ENCODE measurements around the gene DHX9.
"Not testable (repeated sequence)": the region's sequence is repeated elsewhere in the genome, so short reads cannot be mapped to it uniquely, and the experiment has no call there.

Gene DHX9

GRCh38 chr1:182884872-182885271, 45.7 kb downstream of the DHX9 start:
- no peak overlapping the region for H3K27ac ChIP-seq
- no peaks in the 10 kb centered on the region for H3K27me3 ChIP-seq
- peaks cover 9% of the 10 kb centered on the region for H3K4me1 ChIP-seq
- TF ChIP-seq Cebpa-rat (IDR thresholded peaks at IDR 0.05), result no peak
- no peak overlapping the region for H3K4me3 ChIP-seq
- peaks cover 82% of the 10 kb centered on the region for H4K20me1 ChIP-seq
- H3K9ac ChIP-seq, result no peak overlapping the region
- no peak overlapping the region for H3K4me2 ChIP-seq
- peaks cover 100% of the 10 kb centered on the region for H3K36me3 ChIP-seq
- H3K9me3 ChIP-seq, result no peaks in the 10 kb centered on the region

DNA sequence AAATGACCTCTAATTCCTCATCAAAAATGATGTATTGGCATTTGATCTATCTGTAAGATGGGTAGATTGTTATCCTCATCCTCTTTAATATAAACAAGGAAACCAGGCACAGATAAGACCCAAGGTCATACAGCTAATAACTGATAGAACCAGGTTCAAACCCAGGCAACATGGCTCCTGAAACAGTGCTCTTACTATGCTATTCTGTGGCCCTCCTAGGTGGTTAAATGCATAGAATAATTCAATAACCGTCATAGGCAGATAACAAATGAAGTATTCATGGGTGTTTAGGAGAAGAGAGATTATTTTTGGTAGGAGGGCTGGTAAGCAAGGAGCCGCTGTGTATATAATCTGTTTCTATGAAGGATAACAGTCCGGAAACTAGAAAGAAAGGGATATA, 46.4 kb downstream of the DHX9 start:
- no peak for TF ChIP-seq Cebpa-rat (IDR thresholded peaks at IDR 0.05)
- peaks cover 97% of the 10 kb centered on the region for H3K36me3 ChIP-seq
- H3K9ac ChIP-seq, result no peak overlapping the region
- peaks cover 75% of the 10 kb centered on the region for H4K20me1 ChIP-seq
- H3K27ac ChIP-seq, result no peak overlapping the region
- no peak overlapping the region for H3K4me2 ChIP-seq
- no peak overlapping the region for H3K4me3 ChIP-seq
- no peaks in the 10 kb centered on the region for H3K27me3 ChIP-seq
- H3K9me3 ChIP-seq, result no peaks in the 10 kb centered on the region
- H3K4me1 ChIP-seq, result peaks cover 15% of the 10 kb centered on the region

- peaks cover 15% of the 10 kb centered on the region for H3K4me1 ChIP-seq
- H3K27ac ChIP-seq, result no peak overlapping the region
- H3K36me3 ChIP-seq, result peaks cover 91% of the 10 kb centered on the region
- TF ChIP-seq Cebpa-rat (IDR thresholded peaks at IDR 0.05), result no peak
- H3K9ac ChIP-seq, result no peak overlapping the region
- no peak overlapping the region for H3K4me2 ChIP-seq
- H3K9me3 ChIP-seq, result no peaks in the 10 kb centered on the region
- H3K27me3 ChIP-seq, result no peaks in the 10 kb centered on the region
- peaks cover 62% of the 10 kb centered on the region for H4K20me1 ChIP-seq
- H3K4me3 ChIP-seq, result no peak overlapping the region
Measured at GRCh38 chr1:182886985-182887384, 47.8 kb downstream of the DHX9 start.

DNA sequence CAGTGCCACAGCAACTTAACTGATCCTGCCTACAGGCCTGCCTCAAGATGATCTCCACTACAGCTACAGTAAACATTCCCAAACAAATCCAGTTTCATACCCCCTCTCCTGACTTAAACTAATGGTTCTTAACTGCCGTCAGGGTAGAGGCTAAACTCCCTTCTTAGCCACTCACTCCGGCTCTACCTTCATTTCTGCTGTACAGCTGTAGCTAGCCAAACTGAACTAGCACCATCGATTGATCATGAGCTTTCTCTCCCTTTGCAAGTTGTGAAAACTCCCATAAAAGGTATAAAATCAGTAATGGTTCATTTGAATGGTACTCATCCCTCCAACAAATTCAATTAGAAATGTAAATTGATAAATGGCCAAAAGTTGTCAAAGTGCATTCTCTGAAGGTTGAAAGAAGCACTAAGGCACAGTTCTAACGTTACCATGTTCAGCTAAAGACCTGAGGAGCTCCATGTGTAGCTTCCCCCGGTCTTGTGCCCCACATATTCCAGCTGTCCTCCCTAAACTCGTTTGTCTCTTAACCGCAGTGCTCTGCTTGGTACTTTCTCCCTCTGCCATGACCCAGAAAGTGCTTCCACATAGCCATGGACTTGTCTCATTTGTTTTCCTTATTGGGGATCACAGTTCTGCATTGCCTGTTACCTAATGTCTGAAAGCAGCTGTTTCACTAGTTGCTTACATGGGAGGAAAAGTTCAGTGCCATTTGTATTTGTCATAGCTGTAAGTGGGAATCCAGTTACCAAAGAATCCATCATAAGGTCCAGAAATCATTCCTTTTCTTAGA, 49.8 kb downstream of the DHX9 start:
- Histone ChIP-seq H3K9ac (no peak overlapping the region), H3K27ac (no peak overlapping the region), H3K27me3 (no peaks in the 10 kb centered on the region), H3K4me2 (peak overlapping the region; percentile 25; the same call in 1 of the 2 replicates), H4K20me1 (peaks cover 49% of the 10 kb centered on the region), H3K4me1 (peaks cover 15% of the 10 kb centered on the region), H3K36me3 (peaks cover 71% of the 10 kb centered on the region), H3K4me3 (no peak overlapping the region), H3K9me3 (peaks cover 1% of the 10 kb centered on the region; the same call in 1 of the 2 replicates)
- no peak for TF ChIP-seq Cebpa-rat (IDR thresholded peaks at IDR 0.05)

DNA sequence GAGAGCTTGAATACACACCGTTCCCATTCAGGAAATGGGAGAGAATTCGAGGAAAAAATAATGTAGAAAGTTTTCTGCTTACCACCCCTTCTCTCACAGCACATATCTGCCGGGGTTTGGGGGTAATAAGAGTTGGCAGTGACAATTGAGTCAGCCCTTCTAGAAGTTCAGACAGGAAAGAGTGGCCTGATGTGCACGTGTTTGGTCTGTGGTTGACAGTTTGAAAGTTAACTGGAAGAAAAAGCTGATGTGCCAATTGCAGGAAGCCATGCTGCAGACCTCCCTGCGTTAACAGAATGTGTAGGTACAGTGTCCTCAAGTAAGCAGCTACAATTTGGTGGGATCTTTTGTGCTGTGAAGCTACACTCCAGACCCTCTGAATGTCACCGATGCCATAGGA, 50.9 kb downstream of the DHX9 start:
- no peak overlapping the region for H3K4me3 ChIP-seq
- H3K9ac ChIP-seq, result no peak overlapping the region
- H3K4me1 ChIP-seq, result peaks cover 15% of the 10 kb centered on the region
- H3K36me3 ChIP-seq, result peaks cover 61% of the 10 kb centered on the region
- H3K9me3 ChIP-seq, result peaks cover 9% of the 10 kb centered on the region
- TF ChIP-seq Cebpa-rat (IDR thresholded peaks at IDR 0.05), result no peak
- H3K27ac ChIP-seq, result peak overlapping the region; percentile 39; the same call in 1 of the 2 replicates
- no peaks in the 10 kb centered on the region for H3K27me3 ChIP-seq
- H3K4me2 ChIP-seq, result peak overlapping the region; percentile 25
- H4K20me1 ChIP-seq, result peaks cover 38% of the 10 kb centered on the region

DNA sequence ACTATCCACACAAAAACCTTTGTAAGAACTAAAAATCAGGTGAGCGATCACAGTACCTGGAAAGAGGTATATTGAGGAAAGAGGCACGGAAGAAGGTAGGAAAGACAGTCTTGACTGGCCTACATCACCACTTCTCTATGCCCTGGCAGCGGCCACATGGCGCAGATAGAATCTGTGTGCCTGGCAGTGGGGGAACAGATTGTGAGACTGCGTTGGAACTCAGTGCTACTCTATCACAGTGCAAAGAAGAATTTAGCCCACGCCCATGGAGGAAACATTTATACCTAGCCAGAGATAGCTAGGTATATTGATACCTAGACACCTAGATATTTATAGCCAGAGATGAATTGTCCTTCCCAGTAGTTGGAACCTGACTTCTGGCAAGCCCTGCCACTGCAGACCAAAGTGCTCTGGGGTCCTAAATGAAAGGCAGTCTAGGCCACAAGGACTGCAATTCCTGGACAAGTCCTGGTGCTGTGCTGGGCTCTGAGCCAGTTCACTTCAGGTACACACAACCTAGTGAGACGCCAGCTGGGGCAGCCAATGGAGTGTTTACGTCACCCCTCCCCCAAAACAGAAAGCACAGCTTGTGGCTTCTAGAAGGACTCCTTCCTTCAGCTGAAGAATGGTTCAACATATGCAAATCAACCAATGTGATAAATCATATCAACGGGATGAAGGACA, 51.9 kb downstream of the DHX9 start:
- H3K27ac ChIP-seq, result no peak overlapping the region
- H3K4me1 ChIP-seq, result peaks cover 15% of the 10 kb centered on the region
- no peaks in the 10 kb centered on the region for H3K27me3 ChIP-seq
- H4K20me1 ChIP-seq, result peaks cover 29% of the 10 kb centered on the region
- H3K4me2 ChIP-seq, result no peak overlapping the region
- H3K9me3 ChIP-seq, result peaks cover 9% of the 10 kb centered on the region
- H3K9ac ChIP-seq, result no peak overlapping the region
- no peak overlapping the region for H3K4me3 ChIP-seq
- H3K36me3 ChIP-seq, result peaks cover 50% of the 10 kb centered on the region
- TF ChIP-seq Cebpa-rat (IDR thresholded peaks at IDR 0.05), result no peak

- no peak overlapping the region for H3K27ac ChIP-seq
- TF ChIP-seq Cebpa-rat (IDR thresholded peaks at IDR 0.05), result no peak
- H3K36me3 ChIP-seq, result no peaks in the 10 kb centered on the region
- H3K4me3 ChIP-seq, result no peak overlapping the region
- no peak overlapping the region for H3K9ac ChIP-seq
- peaks cover 9% of the 10 kb centered on the region for H3K9me3 ChIP-seq
- H3K4me1 ChIP-seq, result no peaks in the 10 kb centered on the region
- H3K4me2 ChIP-seq, result no peak overlapping the region
- no peaks in the 10 kb centered on the region for H4K20me1 ChIP-seq
- H3K27me3 ChIP-seq, result no peaks in the 10 kb centered on the region
Measured at GRCh38 chr1:182897696-182898095, 58.5 kb downstream of the DHX9 start.

- H3K27ac ChIP-seq, H4K20me1 ChIP-seq, H3K27me3 ChIP-seq, H3K9me3 ChIP-seq, H3K4me2 ChIP-seq, H3K36me3 ChIP-seq, H3K4me3 ChIP-seq, H3K9ac ChIP-seq, H3K4me1 ChIP-seq: not testable (repeated sequence)
Measured at GRCh38 chr1:182901946-182902345, 62.8 kb downstream of the DHX9 start.

GRCh38 chr1:182905321-182905720, 66.2 kb downstream of the DHX9 start:
- Histone ChIP-seq H3K9me3 (no peaks in the 10 kb centered on the region), H3K36me3 (no peaks in the 10 kb centered on the region), H3K9ac (no peak overlapping the region), H3K27ac (no peak overlapping the region), H3K4me3 (no peak overlapping the region), H4K20me1 (no peaks in the 10 kb centered on the region), H3K4me2 (no peak overlapping the region), H3K4me1 (no peaks in the 10 kb centered on the region), H3K27me3 (no peaks in the 10 kb centered on the region)
- TF ChIP-seq Cebpa-rat (IDR thresholded peaks at IDR 0.05), result no peak

- no peaks in the 10 kb centered on the region for H3K4me1 ChIP-seq
- H3K27me3 ChIP-seq, result no peaks in the 10 kb centered on the region
- H4K20me1 ChIP-seq, result no peaks in the 10 kb centered on the region
- no peak for TF ChIP-seq Cebpa-rat (IDR thresholded peaks at IDR 0.05)
- no peaks in the 10 kb centered on the region for H3K36me3 ChIP-seq
- H3K4me3 ChIP-seq, result no peak overlapping the region
- H3K4me2 ChIP-seq, result no peak overlapping the region
- H3K9ac ChIP-seq, result no peak overlapping the region
- H3K9me3 ChIP-seq, result peaks cover 16% of the 10 kb centered on the region; the same call in 1 of the 2 replicates
- no peak overlapping the region for H3K27ac ChIP-seq
Measured at GRCh38 chr1:182909578-182909977, 70.4 kb downstream of the DHX9 start.
